Stimulated activated CD4-positive, alpha-beta T cell treated with anti-CD3 and anti-CD28 coated beads, Interleukin-4, amount 100 ng/mL, for 48 hours (primary cell): ENCODE measurements around the gene CMTM3.
"Not testable (repeated sequence)": the region's sequence is repeated elsewhere in the genome, so short reads cannot be mapped to it uniquely, and the experiment has no call there.

Experiments
- DNase-seq, 2 donors: peaks; one replicate each; pipeline ENCODE4 v3.0.0-alpha.2; 2020; ENCODE audit warnings: low read depth in 2 of 2

The CMTM3 gene

DNA sequence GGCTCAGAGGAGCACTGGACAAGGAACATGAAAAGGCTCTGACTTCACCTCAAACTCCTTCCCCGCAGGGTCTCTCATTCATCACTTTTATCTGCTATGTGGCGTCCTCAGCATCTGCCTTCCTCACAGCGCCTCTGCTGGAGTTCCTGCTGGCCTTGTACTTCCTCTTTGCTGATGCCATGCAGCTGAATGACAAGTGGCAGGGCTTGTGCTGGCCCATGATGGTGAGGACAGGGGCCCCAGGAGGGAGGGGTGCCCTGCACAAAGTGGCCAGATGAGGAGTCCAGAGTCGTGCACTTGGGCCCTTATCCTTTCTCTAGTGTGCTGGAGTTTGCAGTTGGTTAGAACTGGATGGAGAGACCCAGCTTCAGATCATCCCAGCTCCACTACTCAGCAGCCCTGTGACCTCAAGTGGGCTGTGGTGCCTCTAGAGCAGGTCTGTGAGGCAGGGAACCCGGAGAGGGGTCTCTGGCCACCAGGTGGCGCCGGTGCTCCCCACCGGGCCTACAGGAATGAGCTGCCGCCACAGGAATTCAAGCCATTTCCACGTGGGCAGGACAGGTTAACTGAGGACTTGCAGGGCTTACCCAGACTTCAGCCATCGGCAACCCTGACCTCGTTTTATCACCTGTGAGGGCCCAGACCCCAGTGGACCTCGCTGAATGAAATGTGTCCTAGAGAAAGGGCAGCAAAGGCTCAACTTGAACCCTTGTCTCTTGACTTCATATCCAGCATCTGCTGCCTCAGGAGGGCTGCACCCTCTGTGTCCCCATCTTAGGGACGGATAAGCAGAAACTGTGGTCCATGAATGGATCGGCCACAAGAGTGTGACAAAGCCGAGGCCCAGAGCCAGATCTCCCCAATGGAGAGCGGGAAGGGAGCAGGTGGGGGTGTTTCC, 4.0 kb downstream of the CMTM3 start:
- DNase-seq = peak; percentile 82 to 85

DNA sequence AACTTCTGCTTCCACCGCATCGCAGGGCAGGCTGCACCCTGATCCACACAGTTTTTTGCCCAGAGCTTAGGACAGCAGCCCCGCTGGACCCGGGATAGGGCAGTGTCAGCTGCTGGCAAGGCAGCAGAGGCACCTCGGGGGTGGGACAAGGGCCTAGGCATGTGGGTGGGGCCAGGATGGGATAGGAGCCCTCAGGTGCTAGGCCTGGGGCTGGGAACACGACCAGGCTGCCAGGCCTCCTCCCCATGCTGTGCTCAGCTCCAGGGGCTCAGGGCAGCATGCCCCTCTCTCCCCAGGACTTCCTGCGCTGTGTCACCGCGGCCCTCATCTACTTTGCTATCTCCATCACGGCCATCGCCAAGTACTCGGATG, 4.6 kb downstream of the CMTM3 start:
- no peak for DNase-seq

DNA sequence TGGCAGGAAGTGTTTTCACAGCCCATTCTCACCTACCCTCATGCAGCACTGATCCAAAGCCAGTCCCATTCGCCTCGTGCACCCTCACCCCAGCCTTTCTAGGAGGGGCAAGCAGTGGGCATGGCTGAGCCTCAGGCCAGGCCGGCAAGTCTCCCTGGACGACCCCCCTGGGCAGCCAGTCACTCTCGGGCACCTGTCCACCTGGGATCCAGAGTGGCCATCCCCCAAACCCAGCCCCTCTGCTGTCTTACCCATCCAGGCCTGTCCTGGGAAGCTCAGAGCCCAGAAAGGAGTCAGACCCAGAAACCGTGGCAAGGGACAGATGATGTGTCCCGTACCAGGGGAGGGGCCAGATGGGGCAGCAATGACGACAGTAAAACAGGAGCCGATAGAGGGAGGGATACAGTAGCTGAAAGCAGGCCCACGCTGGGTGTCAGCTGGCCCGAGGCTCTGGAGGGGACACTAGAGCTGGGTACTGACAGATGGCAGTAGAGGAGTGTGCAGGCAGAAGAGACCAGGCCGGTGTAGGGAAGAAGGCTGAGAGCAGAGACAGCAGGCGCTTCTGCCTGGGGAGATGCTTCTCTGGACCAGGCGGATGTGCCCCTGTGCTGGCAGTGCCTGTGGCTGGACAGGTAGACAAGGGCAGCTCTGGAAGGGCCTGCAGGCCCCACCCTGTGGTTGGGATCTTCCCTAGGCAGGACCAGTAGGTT, 5.8 kb downstream of the CMTM3 start:
- DNase-seq = no peak

DNA sequence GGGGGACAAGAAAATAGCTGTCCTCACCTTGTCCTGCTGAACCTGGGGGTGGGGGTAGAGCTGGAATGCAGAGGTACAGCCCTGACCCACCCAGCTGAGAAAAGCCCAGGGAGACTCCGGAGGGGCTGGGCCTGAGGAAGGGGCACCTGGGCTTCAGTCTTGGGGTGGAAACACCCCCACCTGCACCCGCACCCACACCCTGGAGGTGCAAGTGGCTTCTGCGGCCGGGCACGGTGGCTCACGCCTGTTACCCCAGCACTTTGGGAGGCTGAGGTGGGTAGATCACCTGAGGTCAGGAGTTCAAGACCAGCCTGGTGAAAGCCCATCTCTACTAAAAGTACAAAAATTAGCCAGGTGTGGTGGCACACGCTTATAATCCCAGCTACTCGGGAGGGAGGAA, 7.4 kb downstream of the CMTM3 start:
- DNase-seq = not testable (repeated sequence)

DNA sequence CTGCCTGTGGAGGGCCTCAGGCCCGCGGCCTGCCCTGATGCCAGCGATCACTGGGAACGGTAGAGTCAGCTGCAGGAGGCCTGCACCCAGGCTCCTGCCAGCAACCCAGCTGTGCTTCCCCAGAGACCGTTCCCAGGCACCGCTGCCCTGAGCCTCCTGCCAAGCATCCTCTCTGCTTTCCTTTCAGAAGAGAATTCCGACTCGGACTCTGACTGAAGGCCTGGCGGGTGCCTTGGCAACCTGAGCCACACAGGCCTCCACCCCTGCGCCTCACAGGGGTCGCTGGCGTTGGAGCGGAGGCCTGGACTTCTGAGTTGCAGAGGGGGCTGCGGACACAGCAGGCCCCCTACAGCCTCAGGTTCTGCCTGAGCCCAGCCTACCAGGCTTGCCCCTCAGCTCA, 7.9 kb downstream of the CMTM3 start:
- no peak for DNase-seq

DNA sequence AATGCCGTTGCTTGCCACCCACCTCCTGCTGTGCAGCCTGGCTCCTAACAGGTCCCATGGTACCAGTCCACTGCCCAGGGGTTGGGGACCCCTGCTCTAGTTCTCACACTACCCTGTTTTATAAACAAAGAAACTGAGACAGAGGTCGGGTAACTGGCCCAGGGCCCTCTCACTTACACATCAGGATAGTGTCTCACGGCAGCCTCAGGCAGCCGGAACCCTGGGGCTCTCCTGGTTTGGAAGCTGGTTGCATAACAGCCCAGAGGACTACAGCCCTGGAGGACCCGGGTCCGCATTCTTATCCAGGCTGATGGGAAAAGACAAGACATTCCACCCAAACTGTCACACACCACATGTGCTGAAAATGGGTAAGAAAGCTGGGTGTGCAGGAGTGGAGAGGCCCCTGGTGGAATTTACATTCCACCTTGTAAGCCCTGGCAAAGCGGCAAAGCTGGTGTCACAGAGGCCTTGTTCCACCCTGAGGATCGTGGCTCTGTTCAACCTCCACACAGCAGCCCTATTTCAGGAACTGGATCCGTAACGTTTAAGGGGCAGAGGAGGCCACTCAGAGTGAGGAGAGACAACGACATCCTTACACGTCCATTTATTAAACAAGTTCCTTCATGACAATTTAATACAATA, 9.8 kb downstream of the CMTM3 start:
- no peak for DNase-seq

DNA sequence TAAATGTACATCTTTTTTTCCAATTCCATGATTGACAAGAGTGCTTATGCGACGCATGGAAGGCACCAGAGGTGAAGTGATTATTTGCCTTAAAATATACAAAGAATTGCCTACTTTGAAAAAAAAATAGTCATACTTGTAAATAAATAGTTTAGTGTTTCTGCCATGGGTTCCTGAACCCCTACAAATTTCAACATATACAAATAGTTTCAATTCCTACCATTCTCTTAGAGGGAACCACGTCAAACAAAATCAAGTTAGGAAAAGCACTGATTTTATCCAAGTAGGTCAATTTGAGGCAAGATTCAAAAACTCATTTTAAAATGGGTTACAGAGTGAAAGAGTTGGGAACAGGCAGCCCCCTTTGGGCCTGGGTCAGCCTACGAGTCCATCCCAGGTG, 11.7 kb downstream of the CMTM3 start:
- no peak for DNase-seq

DNA sequence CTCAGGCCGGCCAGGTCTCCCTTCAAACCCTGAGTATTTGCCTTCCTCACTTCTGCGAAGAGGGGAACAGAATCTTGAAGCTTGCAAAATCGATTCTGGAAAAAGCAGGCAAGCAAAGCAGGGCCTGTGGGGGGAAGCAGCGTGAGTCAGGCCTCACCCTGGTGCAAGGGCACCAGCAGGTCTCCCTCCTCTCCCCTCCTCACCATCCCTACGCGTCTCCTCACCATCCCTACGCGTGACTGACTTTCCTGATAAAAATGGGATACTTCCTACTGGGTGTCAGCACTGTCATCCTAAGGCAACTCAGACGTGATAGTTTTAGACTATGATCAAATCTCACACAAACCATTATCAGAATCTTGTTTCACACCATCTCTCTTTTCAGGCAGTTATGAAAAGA, 12.1 kb downstream of the CMTM3 start:
- no peak for DNase-seq

DNA sequence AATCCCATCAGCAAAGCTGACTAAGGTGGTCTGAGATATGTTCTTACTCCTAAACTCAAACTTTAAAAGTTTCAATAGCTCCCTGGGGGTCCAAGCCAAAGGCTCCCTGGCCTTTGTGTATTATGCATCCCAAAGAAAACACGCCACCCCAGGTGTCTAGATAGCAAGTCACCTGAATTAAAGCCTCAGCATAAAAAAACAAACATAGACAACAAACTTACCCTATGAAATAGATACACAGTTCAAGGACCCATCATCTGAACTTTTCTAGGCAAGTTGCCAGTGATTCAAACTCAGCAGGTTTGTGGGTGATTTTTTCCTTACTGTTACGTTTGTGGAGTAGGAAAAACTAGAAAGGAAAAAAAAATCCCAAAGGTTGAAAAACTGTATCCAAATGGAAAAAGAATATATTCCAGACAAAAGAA, 12.5 kb downstream of the CMTM3 start:
- DNase-seq = no peak

DNA sequence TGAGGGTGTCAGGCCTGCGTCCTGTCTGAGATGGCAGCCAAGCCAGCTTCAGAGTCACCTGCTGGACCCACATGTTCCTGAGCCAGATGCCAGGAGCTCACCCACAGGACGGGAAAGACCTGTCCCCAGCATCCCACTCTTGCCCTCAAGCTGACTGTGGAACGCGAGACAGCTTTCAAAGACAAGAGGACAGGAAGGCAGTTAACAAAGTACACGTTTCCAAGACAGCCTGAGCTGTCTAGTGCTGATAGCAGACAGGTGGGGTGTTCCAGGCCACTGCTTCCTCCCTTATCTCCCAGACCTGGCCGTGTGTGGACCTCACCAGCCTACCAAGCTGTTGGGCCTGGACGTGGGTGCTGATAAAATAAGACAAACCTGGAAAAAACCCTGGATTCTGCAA, 13.2 kb downstream of the CMTM3 start:
- DNase-seq = no peak

DNA sequence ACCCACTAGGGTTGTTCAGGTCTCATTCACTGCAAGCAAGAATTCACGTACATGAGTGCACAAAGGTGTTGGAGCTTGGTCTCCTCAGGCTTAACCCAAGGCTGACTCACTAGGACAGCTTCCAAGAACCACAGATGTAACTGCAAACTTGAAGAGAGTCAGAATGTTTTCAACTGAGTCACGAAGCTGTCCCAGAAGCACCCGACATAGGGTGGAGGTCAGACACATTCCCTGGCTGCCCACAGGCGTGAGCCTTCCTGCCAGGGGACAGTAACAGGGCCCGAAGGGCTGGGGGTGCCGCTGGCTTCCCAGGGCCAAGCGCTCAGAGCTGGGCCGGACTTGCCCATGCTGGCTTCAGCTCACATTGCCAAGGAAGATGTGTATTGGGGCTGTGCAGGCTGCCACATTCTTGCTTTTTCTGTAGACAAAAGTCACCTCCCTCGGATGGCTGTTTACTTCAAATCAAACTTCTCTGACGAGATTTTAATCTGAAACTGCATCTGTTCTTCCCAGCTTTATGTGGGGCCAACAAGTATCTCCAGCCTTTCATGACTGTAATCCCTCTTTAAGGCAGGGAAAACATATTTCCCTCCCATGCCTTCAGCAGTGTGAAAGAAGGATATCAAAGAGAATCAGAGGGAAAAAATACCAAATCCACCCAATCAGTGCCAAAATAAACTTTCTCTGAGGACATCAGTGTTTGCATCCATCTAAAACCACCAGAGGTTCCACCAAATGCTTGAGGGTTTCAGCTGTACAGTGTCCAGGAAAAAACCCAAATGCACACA, 14.3 kb downstream of the CMTM3 start:
- DNase-seq = no peak

DNA sequence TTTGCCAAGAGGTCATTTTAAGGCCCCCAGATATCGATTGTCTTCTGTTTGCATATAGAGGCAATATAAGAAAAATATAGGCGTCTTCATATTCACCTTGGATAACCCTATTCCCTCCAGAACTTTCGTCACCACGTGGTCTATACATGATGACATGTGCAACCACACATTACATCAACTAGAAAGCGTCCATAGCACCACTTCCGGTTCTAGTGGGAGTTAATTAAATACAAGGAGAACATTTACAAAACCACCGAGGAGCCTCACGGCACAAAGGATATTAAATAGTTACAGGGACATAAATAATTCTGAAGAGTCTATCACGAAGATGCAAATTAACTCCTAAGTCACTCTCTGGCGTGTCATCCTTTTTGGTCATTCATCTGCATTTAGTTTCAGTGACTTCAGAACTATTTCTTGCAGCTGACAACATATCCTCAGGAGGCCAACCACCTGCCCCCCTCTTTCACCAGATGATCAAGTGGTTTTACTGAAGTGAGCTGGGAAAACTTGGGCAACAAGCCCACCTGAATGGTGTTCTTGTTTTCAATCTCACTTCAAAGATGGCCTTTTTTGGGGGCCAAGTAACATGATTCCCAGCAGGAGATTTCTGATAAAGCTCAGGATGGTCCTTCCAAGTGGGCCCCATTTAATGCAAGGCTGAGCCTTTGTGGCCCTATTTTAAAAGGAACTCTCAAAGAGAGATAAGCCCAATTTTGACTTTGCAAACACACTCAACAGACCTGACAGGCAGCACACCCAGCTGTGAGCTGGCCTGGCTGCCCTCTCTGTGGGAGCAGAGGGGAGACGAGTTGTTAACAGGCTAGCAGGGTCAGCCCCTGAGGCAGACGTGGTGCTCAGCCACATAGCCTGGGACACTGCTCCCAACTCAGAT, 15.3 kb downstream of the CMTM3 start:
- DNase-seq = no peak

DNA sequence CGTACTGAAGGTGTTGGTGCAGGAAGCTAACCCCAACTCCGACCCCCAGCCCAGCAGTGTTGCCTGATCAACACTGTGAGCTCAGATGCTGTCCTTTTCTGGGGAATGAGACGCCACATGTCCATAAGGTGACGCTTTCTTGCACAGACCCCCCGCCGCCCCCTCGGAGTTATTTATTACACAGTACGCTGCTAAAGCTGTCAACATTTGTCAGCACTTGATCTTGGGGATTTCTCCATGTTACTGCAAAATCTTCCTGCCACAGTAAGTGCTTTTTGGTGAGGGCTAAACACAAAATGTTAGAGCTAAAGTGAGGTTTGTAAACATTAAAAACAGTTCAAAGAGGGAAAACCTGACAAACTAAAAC, 15.9 kb downstream of the CMTM3 start:
- DNase-seq = no peak

DNA sequence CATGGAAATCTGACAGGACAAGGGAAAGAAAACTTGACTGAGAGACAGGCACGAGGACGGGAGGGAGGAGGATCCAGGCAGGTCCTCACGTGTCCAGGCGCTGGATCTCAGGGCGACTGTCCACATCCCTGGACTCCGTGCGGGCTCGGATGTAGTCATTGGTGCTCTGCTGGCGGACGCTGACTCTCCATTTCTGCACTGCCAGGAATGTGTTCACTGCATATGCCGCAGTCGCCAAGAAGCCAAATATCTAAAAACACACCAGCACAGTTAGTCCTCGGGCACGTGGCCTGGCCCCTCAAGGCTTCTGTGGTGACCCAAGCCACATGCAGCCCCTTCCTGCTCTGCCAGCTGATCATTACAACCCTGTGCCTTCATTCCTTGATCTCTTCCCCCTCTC, 17.5 kb downstream of the CMTM3 start:
- DNase-seq = no peak

DNA sequence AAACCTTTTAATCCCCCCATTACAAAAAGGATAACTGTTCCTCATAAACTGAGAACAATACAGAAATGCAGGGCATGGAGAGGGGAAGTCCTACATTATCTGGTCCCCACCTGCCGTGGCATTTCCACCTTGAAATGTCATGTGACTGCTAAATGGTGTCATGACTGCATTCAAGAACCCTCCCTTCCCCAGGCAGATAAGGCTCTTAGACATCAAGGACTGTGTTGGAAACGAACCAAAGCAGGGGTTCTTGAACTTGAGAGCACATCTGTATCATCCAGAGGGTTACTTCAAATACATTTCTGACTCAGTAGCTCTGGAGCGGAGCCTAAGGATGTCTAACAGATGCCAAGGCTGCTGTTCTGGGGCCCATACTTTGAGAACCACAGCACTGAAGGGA, 18.4 kb downstream of the CMTM3 start:
- no peak for DNase-seq

DNA sequence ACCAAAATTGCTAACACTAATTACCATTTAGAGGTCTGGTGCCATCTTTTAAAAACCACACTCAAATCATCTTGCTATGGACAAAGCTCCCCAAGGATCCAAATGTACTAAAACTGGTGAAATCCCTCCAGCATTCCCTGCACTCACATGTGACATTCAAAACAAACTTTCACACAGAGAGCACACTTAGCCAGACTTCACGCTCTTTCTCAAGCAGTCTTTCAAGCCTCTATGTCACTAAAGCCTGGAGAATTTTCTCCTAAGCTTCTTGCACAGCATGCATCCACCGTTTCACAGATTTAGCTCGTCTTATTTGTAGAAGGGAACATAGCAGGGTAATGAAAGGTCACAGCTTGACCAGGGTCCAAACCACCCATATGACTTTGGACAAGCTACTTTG, 19.3 kb downstream of the CMTM3 start:
- DNase-seq = no peak

DNA sequence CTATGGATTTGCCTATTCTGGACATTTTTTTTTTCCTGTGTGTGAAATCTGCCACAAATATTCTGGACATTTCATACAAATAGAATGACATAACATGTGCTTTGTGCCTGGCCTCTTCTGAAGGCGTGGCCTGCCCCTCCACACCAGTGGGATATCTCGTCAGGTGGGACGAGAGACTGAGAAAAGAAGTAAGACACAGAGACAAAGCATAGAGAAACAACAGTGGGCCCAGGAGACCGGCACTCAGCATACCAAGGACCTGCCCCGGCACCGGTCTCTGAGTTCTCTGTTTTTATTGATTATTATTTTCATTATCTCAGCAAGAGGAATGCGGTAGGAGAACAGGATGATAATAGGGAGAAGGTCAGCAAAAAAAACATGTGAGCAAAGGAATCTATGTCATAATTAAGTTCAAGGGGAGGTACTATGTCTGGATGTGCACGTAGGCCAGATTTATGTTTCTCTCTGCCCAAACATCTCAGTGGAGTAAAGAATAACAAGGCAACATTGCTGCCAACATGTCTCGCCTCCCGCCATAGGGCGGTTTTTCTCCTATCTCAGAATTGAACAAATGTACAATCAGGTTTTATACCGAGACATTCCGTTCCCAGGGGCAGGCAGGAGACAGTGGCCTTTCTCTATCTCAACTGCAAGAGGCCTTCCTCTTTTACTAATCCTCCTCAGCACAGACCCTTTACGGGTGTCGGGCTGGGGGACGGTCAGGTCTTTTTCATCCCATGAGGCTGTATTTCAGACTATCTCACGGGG, 23.3 kb downstream of the CMTM3 start:
- not testable (repeated sequence) for DNase-seq

DNA sequence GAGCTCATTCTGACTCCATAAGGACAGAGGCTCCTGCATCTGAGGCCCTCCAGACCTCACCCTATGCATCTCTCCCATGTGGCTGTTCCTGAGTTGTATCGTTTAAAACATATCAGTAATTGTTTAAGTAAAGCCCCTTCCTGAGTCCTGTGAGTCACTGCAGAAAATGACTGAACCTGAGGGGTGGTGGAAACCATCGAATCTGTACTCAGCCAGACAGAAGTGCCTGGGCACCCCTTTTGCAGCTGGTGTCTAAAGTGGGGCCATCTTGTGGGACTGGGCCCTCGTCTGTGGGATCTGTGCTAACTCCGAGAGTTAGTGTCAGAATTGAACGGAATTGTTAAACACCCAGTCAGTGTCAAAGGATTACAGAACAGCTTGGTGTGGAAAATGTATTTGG, 25.4 kb downstream of the CMTM3 start:
- no peak for DNase-seq

DNA sequence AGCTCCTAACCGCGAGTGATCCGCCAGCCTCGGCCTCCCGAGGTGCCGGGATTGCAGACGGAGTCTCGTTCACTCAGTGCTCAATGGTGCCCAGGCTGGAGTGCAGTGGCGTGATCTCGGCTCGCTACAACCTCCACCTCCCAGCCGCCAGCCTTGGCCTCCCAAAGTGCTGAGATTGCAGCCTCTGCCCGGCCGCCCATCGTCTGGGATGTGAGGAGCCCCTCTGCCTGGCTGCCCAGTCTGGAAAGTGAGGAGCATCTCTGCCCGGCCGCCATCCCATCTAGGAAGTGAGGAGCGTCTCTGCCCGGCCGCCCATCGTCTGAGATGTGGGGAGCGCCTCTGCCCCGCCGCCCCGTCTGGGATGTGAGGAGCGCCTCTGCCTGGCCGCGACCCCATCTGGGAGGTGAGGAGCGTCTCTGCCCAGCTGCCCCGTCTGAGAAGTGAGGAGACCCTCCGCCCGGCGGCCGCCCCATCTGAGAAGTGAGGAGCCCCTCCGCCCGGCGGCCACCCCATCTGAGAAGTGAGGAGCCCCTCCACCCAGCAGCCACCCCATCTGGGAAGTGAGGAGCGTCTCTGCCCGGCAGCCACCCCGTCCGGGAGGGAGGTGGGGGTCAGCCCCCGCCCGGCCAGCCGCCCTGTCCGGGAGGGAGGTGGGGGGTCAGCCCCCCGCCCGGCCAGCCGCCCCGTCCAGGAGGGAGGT, 26.2 kb downstream of the CMTM3 start:
- not testable (repeated sequence) for DNase-seq

DNA sequence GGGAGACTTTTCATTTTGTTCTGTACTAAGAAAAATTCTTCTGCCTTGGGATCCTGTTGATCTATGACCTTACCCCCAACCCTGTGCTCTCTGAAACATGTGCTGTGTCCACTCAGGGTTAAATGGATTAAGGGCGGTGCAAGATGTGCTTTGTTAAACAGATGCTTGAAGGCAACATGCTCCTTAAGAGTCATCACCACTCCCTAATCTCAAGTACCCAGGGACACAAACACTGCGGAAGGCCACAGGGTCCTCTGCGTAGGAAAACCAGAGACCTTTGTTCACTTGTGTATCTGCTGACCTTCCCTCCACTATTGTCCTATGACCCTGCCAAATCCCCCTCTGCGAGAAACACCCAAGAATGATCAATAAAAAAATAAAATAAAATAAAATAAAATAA, 27.1 kb downstream of the CMTM3 start:
- not testable (repeated sequence) for DNase-seq
